ENCODE measurements around the gene TEKTIP1. TPM values are rescaled to one million over a fixed set of nuclear protein-coding genes. Genes with fewer than 3 reads are reported as not detected.

Gene TEKTIP1
- total RNA-seq, 1 experiment from 2014 or later, result 1.3 TPM

- Mint-ChIP-seq H3K27ac (no peak overlapping the region), H3K4me3 (no peak overlapping the region), H3K4me1 (peaks cover 7 to 14% of the 10 kb centered on the region in 2 experiments; a peak in 3 of 4 replicates), H3K36me3 (ENCODE audit: insufficient read depth in 1 of 3, low read depth in 3 of 3) (peaks cover 2 to 20% (median 17%) of the 10 kb centered on the region in 3 experiments; a peak in 6 of 7 replicates), H3K9me3 (no peaks in the 10 kb centered on the region), H3K27me3 (ENCODE audit: low read depth) (no peaks in the 10 kb centered on the region)
- H3K79me1 ChIP-seq (ENCODE audit: insufficient read depth, low read depth, low read length, poor library complexity, severe bottlenecking), result no peaks in the 10 kb centered on the region
- no peak overlapping the region for H3K18ac ChIP-seq (ENCODE audit: insufficient read length, low read depth, low read length)
- no peaks in the 10 kb centered on the region for H3K9me3 ChIP-seq (ENCODE audit: control insufficient read depth, low read depth, low read length)
- no peak overlapping the region for H4K5ac ChIP-seq (ENCODE audit: insufficient read length, low read depth, low read length)
- WGBS (ENCODE audit: extremely low coverage, insufficient read length, low lambda C conversion rate), result no CpG with 5 or more reads among the region's 47 CpGs
- no peak for DNase-seq
- no peak overlapping the region for H2AFZ ChIP-seq (ENCODE audit: low read length)
- no peaks in the 10 kb centered on the region for H3K79me2 ChIP-seq (ENCODE audit: insufficient read depth, low read length)
- no peak overlapping the region for H3K4ac ChIP-seq (ENCODE audit: low read depth, low read length)
- H3K27me3 ChIP-seq (ENCODE audit: insufficient read depth, low read length), result no peaks in the 10 kb centered on the region
- no peak overlapping the region for H2BK120ac ChIP-seq (ENCODE audit: low read depth, low read length, poor library complexity, severe bottlenecking)
- no peak overlapping the region for H2BK5ac ChIP-seq (ENCODE audit: insufficient read length, low read length)
- no peak overlapping the region for H3K23ac ChIP-seq (ENCODE audit: insufficient read length, low read depth, low read length)
- H3T11ph ChIP-seq (ENCODE audit: low read length), result no peak overlapping the region
- no peak overlapping the region for H4K8ac ChIP-seq (replicated peaks; ENCODE audit: insufficient read length, low read depth, low read length)
- H2BK15ac ChIP-seq (ENCODE audit: low read depth, low read length), result no peak overlapping the region
- TF ChIP-seq CTCF (conservative IDR thresholded peaks at IDR 0.05), result no peak
- no peak overlapping the region for H2BK12ac ChIP-seq (ENCODE audit: insufficient read length, low read depth, low read length)
- no peak overlapping the region for H3K9ac ChIP-seq (ENCODE audit: extremely low read depth, insufficient read length, low read length)
- H2BK20ac ChIP-seq (ENCODE audit: low read depth, low read length, poor library complexity, severe bottlenecking), result no peak overlapping the region
- no peaks in the 10 kb centered on the region for H3K23me2 ChIP-seq (ENCODE audit: insufficient read length, low read depth, low read length, poor library complexity, severe bottlenecking)
- no peak overlapping the region for H3K27ac ChIP-seq (ENCODE audit: insufficient read length, low read depth, low read length)
- H3K4me2 ChIP-seq (ENCODE audit: insufficient read depth, insufficient read length, low read length), result no peak overlapping the region
- no peaks in the 10 kb centered on the region for H3K4me1 ChIP-seq (ENCODE audit: insufficient read depth, low read length)
- H3K56ac ChIP-seq (ENCODE audit: insufficient read length, low read depth, low read length), result no peak overlapping the region
- no peak overlapping the region for H2AK5ac ChIP-seq (ENCODE audit: insufficient read length, low read length)
- H4K20me1 ChIP-seq (ENCODE audit: control insufficient read depth, insufficient read depth, insufficient read length), result no peaks in the 10 kb centered on the region
- H3K14ac ChIP-seq (ENCODE audit: insufficient read depth, low read length), result no peak overlapping the region
- no peak overlapping the region for H4K91ac ChIP-seq (ENCODE audit: insufficient read length, low read depth, low read length)
These were observed 4.4 kb downstream of the TEKTIP1 start for GRCh38 chr19:3543150-3544057.
